AG09309 (cell line): Measurements from ENCODE around the gene ODAD4.

ENCODE experiments used
- DNase-seq: peaks from one replicate; pipeline ENCODE4 v3.0.0-alpha.2; 2010; ENCODE audit warnings: low read depth
- H3K4me3 ChIP-seq: 2 replicates; pipeline ENCODE4 v1.5.1; 2011; ENCODE audit warnings: mild to moderate bottlenecking, low read depth, low read length, moderate library complexity; ENCODE audit not compliant: control insufficient read depth
- CTCF ChIP-seq: IDR thresholded peaks from 2 replicates; pipeline ENCODE4 v1.5.1; 2011; ENCODE audit warnings: mild to moderate bottlenecking, low read depth, low read length, inconsistent platforms; ENCODE audit not compliant: insufficient read depth, control insufficient read depth; ENCODE audit errors: missing control alignments

The ODAD4 gene

DNA sequence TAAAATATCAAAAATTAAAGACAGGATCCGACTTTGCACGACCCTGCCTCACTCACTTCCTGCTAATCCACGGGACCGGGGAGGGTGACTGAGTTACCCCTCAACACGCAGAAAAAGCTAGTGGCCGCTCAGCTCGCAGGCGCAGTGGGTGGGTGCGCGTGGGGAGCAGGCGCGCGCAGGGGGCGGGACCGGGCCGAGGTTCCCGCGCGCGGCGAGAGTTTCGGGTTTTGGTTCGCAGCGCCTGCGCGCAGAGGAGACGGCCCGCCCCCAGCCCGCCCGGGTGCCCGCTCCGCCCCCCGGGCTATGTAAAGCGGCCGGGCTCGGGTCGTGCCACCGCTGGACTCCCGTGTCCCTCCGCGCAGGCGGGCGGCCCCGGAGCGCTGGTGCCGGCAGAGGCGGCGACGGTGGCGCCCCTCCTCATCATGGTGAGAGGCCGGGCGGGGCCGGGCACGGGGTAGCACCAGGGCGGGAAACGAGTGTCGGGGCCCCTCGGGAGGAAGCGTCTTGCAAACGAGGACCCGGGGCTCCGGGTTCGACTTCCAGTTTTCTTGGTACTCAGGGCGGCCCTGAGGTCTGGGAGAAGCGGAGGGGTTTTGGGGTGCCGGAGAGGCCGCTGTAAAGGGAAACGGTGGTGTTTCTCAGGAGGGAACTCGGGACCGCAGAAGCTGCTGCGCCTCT lies 36.2 kb downstream of the ODAD4 start, which contains the start of gene CNP:
TSS of gene CNP (plus strand) at position 333 of the 678 bp plus-strand sequence. CDS start at position 423, 90 bp downstream.
- no peak for TF ChIP-seq CTCF
- peak within 1 kb of the TSS; percentile 83 for H3K4me3 ChIP-seq
- DNase-seq = peak; percentile 60

DNA sequence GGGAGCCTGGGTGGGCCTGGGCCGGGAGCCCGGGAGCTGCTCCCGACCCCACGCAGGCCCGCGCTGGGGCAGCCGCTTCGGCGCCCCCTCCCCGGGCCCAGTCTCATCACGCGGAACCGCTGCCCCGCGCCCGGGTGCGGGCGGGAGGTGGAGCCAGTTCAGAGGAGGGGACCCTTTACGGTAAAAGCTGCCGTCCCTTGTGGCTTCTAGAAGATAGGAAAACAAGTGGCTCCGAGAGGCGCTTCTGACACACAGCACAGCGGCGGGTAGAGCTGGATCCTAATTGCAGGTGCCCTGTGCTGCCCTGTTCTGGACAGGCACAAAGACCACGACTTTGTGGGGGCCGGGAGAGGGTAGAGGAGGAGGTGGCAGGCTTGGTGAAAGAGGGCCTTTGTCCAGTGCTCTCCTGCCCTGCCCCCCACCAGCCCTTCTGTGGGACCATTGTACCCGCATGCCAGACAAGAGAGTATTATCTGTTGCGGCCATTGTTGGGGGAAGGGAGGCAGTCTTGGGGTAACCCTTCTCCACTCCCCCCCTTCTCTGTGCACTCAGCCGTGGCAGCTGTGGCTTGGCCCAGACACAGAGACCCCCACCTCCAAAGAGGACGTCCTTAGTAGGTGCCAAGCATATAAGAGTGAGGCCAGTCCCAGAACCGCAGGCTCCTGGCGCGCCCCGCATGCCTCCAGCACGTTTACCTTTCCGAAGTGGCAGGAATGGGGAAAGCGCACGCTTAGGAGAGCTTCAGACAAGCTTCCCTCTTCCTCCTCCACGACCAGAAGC lies 36.9 kb downstream of the ODAD4 start:
- DNase-seq = no peak
- peak overlapping the region; percentile 83 for H3K4me3 ChIP-seq
- TF ChIP-seq CTCF = no peak

DNA sequence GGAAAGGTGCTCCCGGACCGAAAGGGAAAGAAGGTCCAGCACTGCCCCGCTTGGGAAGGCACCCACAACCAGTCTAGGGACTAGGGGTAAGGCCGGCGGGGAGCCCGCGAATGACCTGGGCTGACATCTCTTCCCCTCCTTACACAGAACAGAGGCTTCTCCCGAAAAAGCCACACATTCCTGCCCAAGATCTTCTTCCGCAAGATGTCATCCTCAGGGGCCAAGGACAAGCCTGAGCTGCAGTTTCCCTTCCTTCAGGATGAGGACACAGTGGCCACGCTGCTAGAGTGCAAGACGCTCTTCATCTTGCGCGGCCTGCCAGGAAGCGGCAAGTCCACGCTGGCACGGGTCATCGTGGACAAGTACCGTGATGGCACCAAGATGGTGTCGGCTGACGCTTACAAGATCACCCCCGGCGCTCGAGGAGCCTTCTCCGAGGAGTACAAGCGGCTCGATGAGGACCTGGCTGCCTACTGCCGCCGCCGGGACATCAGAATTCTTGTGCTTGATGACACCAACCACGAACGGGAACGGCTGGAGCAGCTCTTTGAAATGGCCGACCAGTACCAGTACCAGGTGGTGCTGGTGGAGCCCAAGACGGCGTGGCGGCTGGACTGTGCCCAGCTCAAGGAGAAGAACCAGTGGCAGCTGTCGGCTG lies 37.6 kb downstream of the ODAD4 start:
- no peak for DNase-seq
- TF ChIP-seq CTCF = no peak
- H3K4me3 ChIP-seq = peak overlapping the region; percentile 83

GRCh38 chr17:41968676-41969075 lies 38.3 kb downstream of the ODAD4 start:
- no peak overlapping the region for H3K4me3 ChIP-seq
- no peak for TF ChIP-seq CTCF
- no peak for DNase-seq

GRCh38 chr17:41970901-41971331 lies 40.5 kb downstream of the ODAD4 start:
- no peak for DNase-seq
- no peak overlapping the region for H3K4me3 ChIP-seq
- TF ChIP-seq CTCF = no peak

- H3K4me3 ChIP-seq = no peak overlapping the region
- no peak for DNase-seq
- TF ChIP-seq CTCF = no peak
Measured at GRCh38 chr17:41971721-41972523, 41.5 kb downstream of the ODAD4 start.
